HepG2 (cell line): ENCODE results near the gene RSPRY1. TPM values are rescaled to one million over a fixed set of nuclear protein-coding genes. Genes with fewer than 3 reads are reported as not detected.
A peak's percentile ranks its signal among the peaks of the same experiment; 100 is the strongest.

Experiments used
- CHD2 ChIP-seq: IDR thresholded peaks from 2 replicates; pipeline ENCODE4 v1.6.1; 2011; ENCODE audit warnings: low read depth, low read length, improper control_type of control experiment
- MIXL1 ChIP-seq: IDR thresholded peaks from 2 replicates; pipeline ENCODE4 v1.6.1; 2016
- MTF2 ChIP-seq: sonication (generic); formaldehyde crosslinking; IDR thresholded peaks from 2 replicates; pipeline ENCODE4 v1.5.0; 2020; ENCODE audit warnings: missing genetic modification reagents, borderline replicate concordance
- PITX1 ChIP-seq: sonication (generic); formaldehyde crosslinking; IDR thresholded peaks from 2 replicates; pipeline ENCODE4 v1.5.1; 2020; ENCODE audit warnings: mild to moderate bottlenecking, missing genetic modification reagents
- PRMT3 ChIP-seq: sonication (generic); formaldehyde crosslinking; IDR thresholded peaks from 2 replicates; pipeline ENCODE4 v1.8.1; 2022; ENCODE audit warnings: low read depth, mild to moderate bottlenecking, moderate library complexity, missing genetic modification reagents, borderline replicate concordance
- RCOR2 ChIP-seq: IDR thresholded peaks from 2 replicates; pipeline ENCODE4 v1.6.1; 2016; ENCODE audit warnings: missing biosample characterization, missing genetic modification reagents
- SUZ12 ChIP-seq: fragments of 150-350 bp; IDR thresholded peaks from 2 replicates; pipeline ENCODE4 v1.6.1; 2014; ENCODE audit warnings: low read depth, low read length
- TBX3 ChIP-seq: fragments of 450-650 bp; IDR thresholded peaks from 2 replicates; pipeline ENCODE4 v1.6.1; 2017; ENCODE audit warnings: antibody characterized with exemption, mild to moderate bottlenecking, inconsistent platforms, borderline replicate concordance
- YEATS4 ChIP-seq: sonication (generic); formaldehyde crosslinking; IDR thresholded peaks from 2 replicates; pipeline ENCODE4 v1.4.0; 2020; ENCODE audit warnings: missing genetic modification reagents, borderline replicate concordance
- ZBTB7B ChIP-seq: sonication (generic); formaldehyde crosslinking; IDR thresholded peaks from 2 replicates; pipeline ENCODE4 v1.4.0; 2020; ENCODE audit warnings: missing genetic modification reagents
- ZNF10 ChIP-seq: sonication (generic); formaldehyde crosslinking; IDR thresholded peaks from 2 replicates; pipeline ENCODE4 v1.4.0; 2020; ENCODE audit warnings: mild to moderate bottlenecking, low read depth, missing genetic modification reagents, borderline replicate concordance
- ZNF577 ChIP-seq: sonication (generic); formaldehyde crosslinking; IDR thresholded peaks from 2 replicates; pipeline ENCODE4 v1.4.0; 2020; ENCODE audit warnings: mild to moderate bottlenecking, low read depth, missing genetic modification reagents, borderline replicate concordance
- ZNF839 ChIP-seq: sonication (generic); formaldehyde crosslinking; IDR thresholded peaks from 2 replicates; pipeline ENCODE4 v1.4.0; 2020; ENCODE audit warnings: missing genetic modification reagents, mild to moderate bottlenecking, borderline replicate concordance
- polyA plus RNA-seq, 8 experiments: library from polyadenylated mRNA; depleted of rRNA in 3 of 8; stranded (reverse) in 7 of 8; unstranded in 1 of 8; fragments of >200 nt; fragmentation: Illumina TruSeq in 4 of 8; extraction: Trizol in 4 of 8; gene quantifications; 2 replicates each; pipeline versions ENCODE4 v1.2.1 to v1.2.3, GENCODE V29; 2011 to 2016; ENCODE audit warnings: low read depth in 4 of 8, missing spikeins in 1 of 8, mixed read lengths in 1 of 8; ENCODE audit not compliant: insufficient read depth in 1 of 8
- total RNA-seq, 5 experiments: library from RNA; depleted of rRNA; stranded (reverse); fragments of >200 nt; fragmentation: Illumina TruSeq; extraction: Trizol; gene quantifications; 2 replicates each; pipeline ENCODE4 v1.2.3, GENCODE V29; 2016; ENCODE audit warnings: low read depth in 1 of 5
- TF ChIP-seq, protein P1 (sequence below): sonication (generic); formaldehyde crosslinking; conservative IDR thresholded peaks from 2 replicates; pipeline ENCODE4 v1.8.0; 2022; ENCODE audit warnings: mild to moderate bottlenecking, moderate library complexity, missing genetic modification reagents
- TF ChIP-seq, protein P2 (sequence below): sonication (generic); formaldehyde crosslinking; IDR thresholded peaks from 2 replicates; pipeline ENCODE4 v1.5.0; 2020; ENCODE audit warnings: missing genetic modification reagents
- TF ChIP-seq, protein P3 (sequence below): sonication (generic); formaldehyde crosslinking; IDR thresholded peaks from 2 replicates; pipeline ENCODE4 v1.4.0; 2020; ENCODE audit warnings: missing genetic modification reagents
- TF ChIP-seq, protein P4 (sequence below): sonication (generic); formaldehyde crosslinking; IDR thresholded peaks from 2 replicates; pipeline ENCODE4 v1.4.0; 2020; ENCODE audit warnings: mild to moderate bottlenecking, low read depth, missing genetic modification reagents

Gene RSPRY1
- total and polyA plus RNA-seq, 2 of the 13 experiments (the other 11 are each of a cell fraction or from before 2014, with no cell fraction given): 53.4 to 61.0 TPM

DNA sequence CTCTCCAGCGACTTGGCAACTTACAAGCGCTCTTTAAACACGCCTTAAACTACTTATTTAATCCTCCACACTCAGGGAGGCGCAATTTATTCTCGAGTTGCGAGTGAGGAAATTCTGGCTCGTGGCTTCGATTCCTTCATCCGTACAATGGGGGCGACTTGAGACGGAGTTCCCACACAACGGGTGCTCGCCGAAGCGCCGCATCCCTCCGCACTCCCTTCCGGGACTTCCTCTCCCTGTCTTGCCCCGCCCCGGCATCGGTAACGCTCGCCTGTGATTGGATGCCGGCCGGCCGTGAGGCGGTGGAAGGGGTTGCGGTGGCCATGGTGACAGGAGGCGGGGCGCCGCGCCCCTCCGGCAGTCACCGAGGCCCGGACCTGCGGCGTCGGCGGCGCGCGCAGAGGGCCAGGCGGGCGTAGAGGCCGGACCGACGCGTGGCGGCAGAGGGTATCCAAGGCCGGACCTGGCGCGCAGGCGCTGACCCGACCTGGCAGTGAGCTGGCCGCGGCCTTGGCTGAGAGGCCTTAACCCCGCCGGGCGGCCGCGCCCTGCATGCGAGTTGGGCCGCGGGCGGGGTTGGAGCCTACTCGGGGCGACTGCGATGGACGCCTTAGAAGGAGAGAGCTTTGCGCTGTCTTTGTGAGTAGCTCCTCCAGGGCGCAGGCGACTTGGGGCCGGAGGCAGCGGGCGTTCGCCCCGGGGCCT is 58.8 kb downstream of the RSPRY1 start, which contains the start of gene ARL2BP (continued):
- TF ChIP-seq ZNF839 (CRISPR knock-in tag) (peak; percentile 88; the same call in 1 of the 2 replicates), CHD2 (0 out of 2 replicates have a peak, but pooled peaks have one; percentile 55), PITX1 (no peak), MTF2 (CRISPR knock-in tag) (no peak; the same call in 1 of the 2 replicates), SUZ12 (no peak), ZBTB7B (peak; percentile 84; the same call in 1 of the 2 replicates), PRMT3 (peak; percentile 64; the same call in 1 of the 2 replicates), ZNF577 (0 out of 2 replicates have a peak, but pooled peaks have one; percentile 92), ZNF10 (CRISPR knock-in tag) (no peak), TBX3 (no peak), MIXL1 (peak; percentile 47), RCOR2 (CRISPR knock-in tag) (no peak), YEATS4 (CRISPR knock-in tag) (peak; percentile 98)
- TF ChIP-seq, protein P1, sequence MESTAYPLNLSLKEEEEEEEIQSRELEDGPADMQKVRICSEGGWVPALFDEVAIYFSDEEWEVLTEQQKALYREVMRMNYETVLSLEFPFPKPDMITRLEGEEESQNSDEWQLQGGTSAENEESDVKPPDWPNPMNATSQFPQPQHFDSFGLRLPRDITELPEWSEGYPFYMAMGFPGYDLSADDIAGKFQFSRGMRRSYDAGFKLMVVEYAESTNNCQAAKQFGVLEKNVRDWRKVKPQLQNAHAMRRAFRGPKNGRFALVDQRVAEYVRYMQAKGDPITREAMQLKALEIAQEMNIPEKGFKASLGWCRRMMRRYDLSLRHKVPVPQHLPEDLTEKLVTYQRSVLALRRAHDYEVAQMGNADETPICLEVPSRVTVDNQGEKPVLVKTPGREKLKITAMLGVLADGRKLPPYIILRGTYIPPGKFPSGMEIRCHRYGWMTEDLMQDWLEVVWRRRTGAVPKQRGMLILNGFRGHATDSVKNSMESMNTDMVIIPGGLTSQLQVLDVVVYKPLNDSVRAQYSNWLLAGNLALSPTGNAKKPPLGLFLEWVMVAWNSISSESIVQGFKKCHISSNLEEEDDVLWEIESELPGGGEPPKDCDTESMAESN (CRISPR knock-in tag): peak; percentile 93
- TF ChIP-seq, protein P2, sequence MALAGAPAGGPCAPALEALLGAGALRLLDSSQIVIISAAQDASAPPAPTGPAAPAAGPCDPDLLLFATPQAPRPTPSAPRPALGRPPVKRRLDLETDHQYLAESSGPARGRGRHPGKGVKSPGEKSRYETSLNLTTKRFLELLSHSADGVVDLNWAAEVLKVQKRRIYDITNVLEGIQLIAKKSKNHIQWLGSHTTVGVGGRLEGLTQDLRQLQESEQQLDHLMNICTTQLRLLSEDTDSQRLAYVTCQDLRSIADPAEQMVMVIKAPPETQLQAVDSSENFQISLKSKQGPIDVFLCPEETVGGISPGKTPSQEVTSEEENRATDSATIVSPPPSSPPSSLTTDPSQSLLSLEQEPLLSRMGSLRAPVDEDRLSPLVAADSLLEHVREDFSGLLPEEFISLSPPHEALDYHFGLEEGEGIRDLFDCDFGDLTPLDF (CRISPR knock-in tag): peak; percentile 87
- TF ChIP-seq, protein P3, sequence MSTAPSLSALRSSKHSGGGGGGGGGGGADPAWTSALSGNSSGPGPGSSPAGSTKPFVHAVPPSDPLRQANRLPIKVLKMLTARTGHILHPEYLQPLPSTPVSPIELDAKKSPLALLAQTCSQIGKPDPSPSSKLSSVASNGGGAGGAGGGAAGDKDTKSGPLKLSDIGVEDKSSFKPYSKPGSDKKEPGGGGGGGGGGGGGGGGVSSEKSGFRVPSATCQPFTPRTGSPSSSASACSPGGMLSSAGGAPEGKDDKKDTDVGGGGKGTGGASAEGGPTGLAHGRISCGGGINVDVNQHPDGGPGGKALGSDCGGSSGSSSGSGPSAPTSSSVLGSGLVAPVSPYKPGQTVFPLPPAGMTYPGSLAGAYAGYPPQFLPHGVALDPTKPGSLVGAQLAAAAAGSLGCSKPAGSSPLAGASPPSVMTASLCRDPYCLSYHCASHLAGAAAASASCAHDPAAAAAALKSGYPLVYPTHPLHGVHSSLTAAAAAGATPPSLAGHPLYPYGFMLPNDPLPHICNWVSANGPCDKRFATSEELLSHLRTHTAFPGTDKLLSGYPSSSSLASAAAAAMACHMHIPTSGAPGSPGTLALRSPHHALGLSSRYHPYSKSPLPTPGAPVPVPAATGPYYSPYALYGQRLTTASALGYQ (CRISPR knock-in tag): peak; percentile 73
- TF ChIP-seq, protein P4, sequence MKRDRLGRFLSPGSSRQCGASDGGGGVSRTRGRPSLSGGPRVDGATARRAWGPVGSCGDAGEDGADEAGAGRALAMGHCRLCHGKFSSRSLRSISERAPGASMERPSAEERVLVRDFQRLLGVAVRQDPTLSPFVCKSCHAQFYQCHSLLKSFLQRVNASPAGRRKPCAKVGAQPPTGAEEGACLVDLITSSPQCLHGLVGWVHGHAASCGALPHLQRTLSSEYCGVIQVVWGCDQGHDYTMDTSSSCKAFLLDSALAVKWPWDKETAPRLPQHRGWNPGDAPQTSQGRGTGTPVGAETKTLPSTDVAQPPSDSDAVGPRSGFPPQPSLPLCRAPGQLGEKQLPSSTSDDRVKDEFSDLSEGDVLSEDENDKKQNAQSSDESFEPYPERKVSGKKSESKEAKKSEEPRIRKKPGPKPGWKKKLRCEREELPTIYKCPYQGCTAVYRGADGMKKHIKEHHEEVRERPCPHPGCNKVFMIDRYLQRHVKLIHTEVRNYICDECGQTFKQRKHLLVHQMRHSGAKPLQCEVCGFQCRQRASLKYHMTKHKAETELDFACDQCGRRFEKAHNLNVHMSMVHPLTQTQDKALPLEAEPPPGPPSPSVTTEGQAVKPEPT (CRISPR knock-in tag): peak; percentile 90; the same call in 1 of the 2 replicates
